WTC11 (cell line): Measurements from ENCODE around the gene SDC1. TPM values are rescaled to one million over a fixed set of nuclear protein-coding genes. Genes with fewer than 3 reads are reported as not detected.

Source experiments
- ATAC-seq: fragments of 200-7000 bp; cut with Tn5 transposase; 2 replicates; pipeline ENCODE4 v1.10.0; 2021; ENCODE audit warnings: mild to moderate bottlenecking, moderate library complexity
- CTCF ChIA-PET: fragments of 300-600 bp; sonication (Branson Sonifier 250); formaldehyde crosslinking; loops from one replicate; lab custom pipeline; 2021; ENCODE audit warnings: antibody characterized with exemption; lab: Charles Lee
- POLR2A ChIA-PET: fragments of 350-600 bp; sonication (Branson Sonifier 250); formaldehyde crosslinking; loops from one replicate; lab custom pipeline; 2021; ENCODE audit warnings: antibody characterized with exemption; lab: Charles Lee
- DNase-seq: peaks from one replicate; pipeline ENCODE4 v3.0.0; 2021; ENCODE audit warnings: low spot score
- H3K27ac Mint-ChIP-seq: 2 replicates; pipeline ENCODE4 v1.8.0; 2021; ENCODE audit warnings: mixed read lengths
- H3K27me3 Mint-ChIP-seq: 2 replicates; pipeline ENCODE4 v1.8.0; 2021; ENCODE audit warnings: low read depth, mild to moderate bottlenecking, moderate library complexity, mixed read lengths
- H3K36me3 Mint-ChIP-seq: 2 replicates; pipeline ENCODE4 v1.8.0; 2021; ENCODE audit warnings: mixed read lengths
- H3K4me1 Mint-ChIP-seq: 2 replicates; pipeline ENCODE4 v1.8.0; 2022; ENCODE audit warnings: mixed read lengths
- H3K4me3 Mint-ChIP-seq: 2 replicates; pipeline ENCODE4 v1.8.0; 2021; ENCODE audit warnings: mild to moderate bottlenecking, moderate library complexity, mixed read lengths
- H3K9me3 Mint-ChIP-seq: 2 replicates; pipeline ENCODE4 v1.8.0; 2021; ENCODE audit warnings: mixed read lengths
- CREB1 ChIP-seq: sonication (generic); formaldehyde crosslinking; IDR thresholded peaks from 2 replicates; pipeline ENCODE4 v1.8.0; 2023; ENCODE audit warnings: mild to moderate bottlenecking, missing genetic modification reagents
- MXD4 ChIP-seq: fragments of 250-450 bp; sonication (Bioruptor Pico); IDR thresholded peaks from 2 replicates; pipeline ENCODE4 v1.8.0; 2021; ENCODE audit warnings: mild to moderate bottlenecking, moderate library complexity, borderline replicate concordance
- NFYB ChIP-seq: sonication (generic); formaldehyde crosslinking; conservative IDR thresholded peaks from 2 replicates; pipeline ENCODE4 v1.8.0; 2022; ENCODE audit warnings: low read depth, missing genetic modification reagents
- SMAD3 ChIP-seq: sonication (generic); formaldehyde crosslinking; IDR thresholded peaks from 2 replicates; pipeline ENCODE4 v1.8.0; 2022; ENCODE audit warnings: missing genetic modification reagents, mild to moderate bottlenecking, borderline replicate concordance
- SOX15 ChIP-seq: fragments of 250-450 bp; sonication (Bioruptor Pico); IDR thresholded peaks from 2 replicates; pipeline ENCODE4 v1.9.0; 2021; ENCODE audit warnings: mild to moderate bottlenecking
- SP1 ChIP-seq: sonication (generic); formaldehyde crosslinking; conservative IDR thresholded peaks from 2 replicates; pipeline ENCODE4 v1.8.1; 2022; ENCODE audit warnings: missing genetic modification reagents
- TEAD4 ChIP-seq: sonication (generic); formaldehyde crosslinking; IDR thresholded peaks from 2 replicates; pipeline ENCODE4 v1.8.0; 2022; ENCODE audit warnings: mild to moderate bottlenecking, missing genetic modification reagents
- ZNF219 ChIP-seq: sonication (generic); formaldehyde crosslinking; IDR thresholded peaks from 2 replicates; pipeline ENCODE4 v1.8.0; 2023; ENCODE audit warnings: missing genetic modification reagents, mild to moderate bottlenecking, borderline replicate concordance
- ZNF263 ChIP-seq: sonication (generic); formaldehyde crosslinking; IDR thresholded peaks from 2 replicates; pipeline ENCODE4 v1.8.1; 2022; ENCODE audit warnings: low read depth, mild to moderate bottlenecking, moderate library complexity, missing genetic modification reagents
- ZNF416 ChIP-seq: fragments of 250-450 bp; sonication (Bioruptor Pico); IDR thresholded peaks from 2 replicates; pipeline ENCODE4 v1.9.0; 2021; ENCODE audit warnings: mild to moderate bottlenecking, inconsistent platforms
- total RNA-seq: library from RNA; stranded (reverse); gene quantifications from 3 replicates; pipeline ENCODE4 v1.2.3, GENCODE V29; 2021
- TF ChIP-seq, protein P1 (sequence below): fragments of 250-450 bp; sonication (Bioruptor Pico); IDR thresholded peaks from 2 replicates; pipeline ENCODE4 v1.9.0; 2021; ENCODE audit warnings: mild to moderate bottlenecking
- TF ChIP-seq, protein P2 (sequence below): sonication (generic); formaldehyde crosslinking; conservative IDR thresholded peaks from 2 replicates; pipeline ENCODE4 v1.8.1; 2022; ENCODE audit warnings: mild to moderate bottlenecking, missing genetic modification reagents
- TF ChIP-seq, protein P3 (sequence below): sonication (generic); formaldehyde crosslinking; IDR thresholded peaks from 2 replicates; pipeline ENCODE4 v1.8.0; 2023; ENCODE audit warnings: missing genetic modification reagents
- TF ChIP-seq, protein P4 (sequence below): fragments of 250-450 bp; sonication (Bioruptor Pico); IDR thresholded peaks from 2 replicates; pipeline ENCODE4 v2.1.2; 2022; ENCODE audit warnings: mild to moderate bottlenecking, moderate library complexity
- TF ChIP-seq, protein P5 (sequence below): sonication (generic); formaldehyde crosslinking; IDR thresholded peaks from 2 replicates; pipeline ENCODE4 v1.8.1; 2023; ENCODE audit warnings: mild to moderate bottlenecking, missing genetic modification reagents
- TF ChIP-seq, protein P6 (sequence below): sonication (generic); formaldehyde crosslinking; IDR thresholded peaks from 2 replicates; pipeline ENCODE4 v1.8.0; 2022; ENCODE audit warnings: mild to moderate bottlenecking, missing genetic modification reagents
- TF ChIP-seq, protein P7 (sequence below): sonication (generic); formaldehyde crosslinking; IDR thresholded peaks from 2 replicates; pipeline ENCODE4 v1.8.1; 2022; ENCODE audit warnings: mild to moderate bottlenecking, missing genetic modification reagents, moderate library complexity, borderline replicate concordance
- TF ChIP-seq, protein P8 (sequence below): sonication (generic); formaldehyde crosslinking; IDR thresholded peaks from 2 replicates; pipeline ENCODE4 v1.8.1; 2022; ENCODE audit warnings: low read depth, mild to moderate bottlenecking, moderate library complexity, missing genetic modification reagents, borderline replicate concordance

SDC1 gene
- total RNA-seq, 1 experiment from 2014 or later, result 52.6 TPM

DNA sequence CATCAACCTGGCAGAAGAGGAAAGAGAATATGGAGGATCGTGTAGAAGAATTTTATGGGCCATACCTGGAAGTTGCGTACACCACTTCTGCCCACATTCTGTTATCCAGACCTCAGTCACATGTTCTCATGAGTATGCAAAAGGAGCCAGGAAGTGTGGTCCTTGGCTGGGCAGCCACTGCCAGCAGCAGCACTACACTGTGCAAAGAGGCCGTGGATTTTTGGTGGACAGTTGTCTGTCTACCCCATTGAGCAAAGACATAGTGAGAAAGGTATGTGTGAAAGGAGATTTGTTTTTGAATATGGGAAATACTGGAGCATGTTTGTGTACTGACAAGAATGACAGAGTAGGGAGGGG is 68.1 kb downstream of the SDC1 start (continued):
- TF ChIP-seq, protein P1, sequence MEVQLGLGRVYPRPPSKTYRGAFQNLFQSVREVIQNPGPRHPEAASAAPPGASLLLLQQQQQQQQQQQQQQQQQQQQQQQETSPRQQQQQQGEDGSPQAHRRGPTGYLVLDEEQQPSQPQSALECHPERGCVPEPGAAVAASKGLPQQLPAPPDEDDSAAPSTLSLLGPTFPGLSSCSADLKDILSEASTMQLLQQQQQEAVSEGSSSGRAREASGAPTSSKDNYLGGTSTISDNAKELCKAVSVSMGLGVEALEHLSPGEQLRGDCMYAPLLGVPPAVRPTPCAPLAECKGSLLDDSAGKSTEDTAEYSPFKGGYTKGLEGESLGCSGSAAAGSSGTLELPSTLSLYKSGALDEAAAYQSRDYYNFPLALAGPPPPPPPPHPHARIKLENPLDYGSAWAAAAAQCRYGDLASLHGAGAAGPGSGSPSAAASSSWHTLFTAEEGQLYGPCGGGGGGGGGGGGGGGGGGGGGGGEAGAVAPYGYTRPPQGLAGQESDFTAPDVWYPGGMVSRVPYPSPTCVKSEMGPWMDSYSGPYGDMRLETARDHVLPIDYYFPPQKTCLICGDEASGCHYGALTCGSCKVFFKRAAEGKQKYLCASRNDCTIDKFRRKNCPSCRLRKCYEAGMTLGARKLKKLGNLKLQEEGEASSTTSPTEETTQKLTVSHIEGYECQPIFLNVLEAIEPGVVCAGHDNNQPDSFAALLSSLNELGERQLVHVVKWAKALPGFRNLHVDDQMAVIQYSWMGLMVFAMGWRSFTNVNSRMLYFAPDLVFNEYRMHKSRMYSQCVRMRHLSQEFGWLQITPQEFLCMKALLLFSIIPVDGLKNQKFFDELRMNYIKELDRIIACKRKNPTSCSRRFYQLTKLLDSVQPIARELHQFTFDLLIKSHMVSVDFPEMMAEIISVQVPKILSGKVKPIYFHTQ (CRISPR knock-in tag), result no peak
- TF ChIP-seq, protein P2, sequence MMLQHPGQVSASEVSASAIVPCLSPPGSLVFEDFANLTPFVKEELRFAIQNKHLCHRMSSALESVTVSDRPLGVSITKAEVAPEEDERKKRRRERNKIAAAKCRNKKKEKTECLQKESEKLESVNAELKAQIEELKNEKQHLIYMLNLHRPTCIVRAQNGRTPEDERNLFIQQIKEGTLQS (CRISPR knock-in tag), result no peak
- TF ChIP-seq ZNF416 (CRISPR knock-in tag), result no peak
- TF ChIP-seq, protein P3, sequence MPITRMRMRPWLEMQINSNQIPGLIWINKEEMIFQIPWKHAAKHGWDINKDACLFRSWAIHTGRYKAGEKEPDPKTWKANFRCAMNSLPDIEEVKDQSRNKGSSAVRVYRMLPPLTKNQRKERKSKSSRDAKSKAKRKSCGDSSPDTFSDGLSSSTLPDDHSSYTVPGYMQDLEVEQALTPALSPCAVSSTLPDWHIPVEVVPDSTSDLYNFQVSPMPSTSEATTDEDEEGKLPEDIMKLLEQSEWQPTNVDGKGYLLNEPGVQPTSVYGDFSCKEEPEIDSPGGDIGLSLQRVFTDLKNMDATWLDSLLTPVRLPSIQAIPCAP, result no peak
- TF ChIP-seq MXD4, result no peak
- no peak for TF ChIP-seq NFYB (CRISPR knock-in tag)
- no peak for TF ChIP-seq SMAD3 (CRISPR knock-in tag)
- TF ChIP-seq, protein P4, sequence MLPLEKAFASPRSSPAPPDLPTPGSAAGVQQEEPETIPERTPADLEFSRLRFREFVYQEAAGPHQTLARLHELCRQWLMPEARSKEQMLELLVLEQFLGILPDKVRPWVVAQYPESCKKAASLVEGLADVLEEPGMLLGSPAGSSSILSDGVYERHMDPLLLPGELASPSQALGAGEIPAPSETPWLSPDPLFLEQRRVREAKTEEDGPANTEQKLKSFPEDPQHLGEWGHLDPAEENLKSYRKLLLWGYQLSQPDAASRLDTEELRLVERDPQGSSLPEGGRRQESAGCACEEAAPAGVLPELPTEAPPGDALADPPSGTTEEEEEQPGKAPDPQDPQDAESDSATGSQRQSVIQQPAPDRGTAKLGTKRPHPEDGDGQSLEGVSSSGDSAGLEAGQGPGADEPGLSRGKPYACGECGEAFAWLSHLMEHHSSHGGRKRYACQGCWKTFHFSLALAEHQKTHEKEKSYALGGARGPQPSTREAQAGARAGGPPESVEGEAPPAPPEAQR, result no peak
- TF ChIP-seq TEAD4, result no peak
- TF ChIP-seq ZNF263 (CRISPR knock-in tag), result no peak
- TF ChIP-seq ZNF219, result no peak

DNA sequence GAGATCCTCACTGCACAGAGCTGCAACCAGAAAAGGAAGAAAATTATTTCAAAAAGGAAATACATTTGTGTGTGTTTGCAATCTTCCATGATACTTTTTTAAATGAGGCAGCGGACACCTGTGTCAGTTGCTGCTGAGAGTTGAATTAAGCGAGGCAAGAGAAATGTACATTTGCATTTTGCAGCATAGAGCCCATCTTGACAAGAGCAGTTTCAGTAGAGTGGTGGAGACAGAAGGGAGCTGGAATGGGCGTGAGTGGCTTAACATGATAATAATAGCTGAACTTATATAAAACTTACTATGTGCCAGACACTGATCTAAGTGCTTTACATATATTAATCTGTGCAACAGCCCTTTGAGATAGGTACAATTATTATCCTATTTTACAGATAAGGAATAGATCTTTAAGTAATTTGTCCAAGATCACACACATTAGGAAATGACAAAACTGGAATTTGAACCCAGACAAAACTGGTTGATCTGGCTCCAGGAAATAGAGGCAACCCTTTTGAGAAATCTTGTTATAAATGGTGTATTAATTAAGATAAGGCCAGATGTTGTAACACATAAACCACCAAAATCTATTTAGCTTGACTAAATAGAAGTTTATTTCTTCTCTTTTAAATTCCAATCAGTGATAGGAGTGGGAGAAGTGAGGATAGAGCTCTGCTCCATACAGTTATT is 68.7 kb downstream of the SDC1 start:
- CTCF ChIA-PET, result no interaction called here
- H3K36me3 Mint-ChIP-seq, result no peaks in the 10 kb centered on the region
- TF ChIP-seq, protein P5, sequence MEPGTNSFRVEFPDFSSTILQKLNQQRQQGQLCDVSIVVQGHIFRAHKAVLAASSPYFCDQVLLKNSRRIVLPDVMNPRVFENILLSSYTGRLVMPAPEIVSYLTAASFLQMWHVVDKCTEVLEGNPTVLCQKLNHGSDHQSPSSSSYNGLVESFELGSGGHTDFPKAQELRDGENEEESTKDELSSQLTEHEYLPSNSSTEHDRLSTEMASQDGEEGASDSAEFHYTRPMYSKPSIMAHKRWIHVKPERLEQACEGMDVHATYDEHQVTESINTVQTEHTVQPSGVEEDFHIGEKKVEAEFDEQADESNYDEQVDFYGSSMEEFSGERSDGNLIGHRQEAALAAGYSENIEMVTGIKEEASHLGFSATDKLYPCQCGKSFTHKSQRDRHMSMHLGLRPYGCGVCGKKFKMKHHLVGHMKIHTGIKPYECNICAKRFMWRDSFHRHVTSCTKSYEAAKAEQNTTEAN (CRISPR knock-in tag), result no peak
- TF ChIP-seq CREB1 (CRISPR knock-in tag) (no peak), SP1 (CRISPR knock-in tag) (no peak), SOX15 (CRISPR knock-in tag) (no peak)
- TF ChIP-seq, protein P2 (CRISPR knock-in tag), result no peak
- TF ChIP-seq, protein P6, sequence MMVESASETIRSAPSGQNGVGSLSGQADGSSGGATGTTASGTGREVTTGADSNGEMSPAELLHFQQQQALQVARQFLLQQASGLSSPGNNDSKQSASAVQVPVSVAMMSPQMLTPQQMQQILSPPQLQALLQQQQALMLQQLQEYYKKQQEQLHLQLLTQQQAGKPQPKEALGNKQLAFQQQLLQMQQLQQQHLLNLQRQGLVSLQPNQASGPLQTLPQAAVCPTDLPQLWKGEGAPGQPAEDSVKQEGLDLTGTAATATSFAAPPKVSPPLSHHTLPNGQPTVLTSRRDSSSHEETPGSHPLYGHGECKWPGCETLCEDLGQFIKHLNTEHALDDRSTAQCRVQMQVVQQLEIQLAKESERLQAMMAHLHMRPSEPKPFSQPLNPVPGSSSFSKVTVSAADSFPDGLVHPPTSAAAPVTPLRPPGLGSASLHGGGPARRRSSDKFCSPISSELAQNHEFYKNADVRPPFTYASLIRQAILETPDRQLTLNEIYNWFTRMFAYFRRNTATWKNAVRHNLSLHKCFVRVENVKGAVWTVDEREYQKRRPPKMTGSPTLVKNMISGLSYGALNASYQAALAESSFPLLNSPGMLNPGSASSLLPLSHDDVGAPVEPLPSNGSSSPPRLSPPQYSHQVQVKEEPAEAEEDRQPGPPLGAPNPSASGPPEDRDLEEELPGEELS (CRISPR knock-in tag), result no peak
- TF ChIP-seq, protein P7, sequence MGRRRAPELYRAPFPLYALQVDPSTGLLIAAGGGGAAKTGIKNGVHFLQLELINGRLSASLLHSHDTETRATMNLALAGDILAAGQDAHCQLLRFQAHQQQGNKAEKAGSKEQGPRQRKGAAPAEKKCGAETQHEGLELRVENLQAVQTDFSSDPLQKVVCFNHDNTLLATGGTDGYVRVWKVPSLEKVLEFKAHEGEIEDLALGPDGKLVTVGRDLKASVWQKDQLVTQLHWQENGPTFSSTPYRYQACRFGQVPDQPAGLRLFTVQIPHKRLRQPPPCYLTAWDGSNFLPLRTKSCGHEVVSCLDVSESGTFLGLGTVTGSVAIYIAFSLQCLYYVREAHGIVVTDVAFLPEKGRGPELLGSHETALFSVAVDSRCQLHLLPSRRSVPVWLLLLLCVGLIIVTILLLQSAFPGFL, result no peak
- TF ChIP-seq, protein P8, sequence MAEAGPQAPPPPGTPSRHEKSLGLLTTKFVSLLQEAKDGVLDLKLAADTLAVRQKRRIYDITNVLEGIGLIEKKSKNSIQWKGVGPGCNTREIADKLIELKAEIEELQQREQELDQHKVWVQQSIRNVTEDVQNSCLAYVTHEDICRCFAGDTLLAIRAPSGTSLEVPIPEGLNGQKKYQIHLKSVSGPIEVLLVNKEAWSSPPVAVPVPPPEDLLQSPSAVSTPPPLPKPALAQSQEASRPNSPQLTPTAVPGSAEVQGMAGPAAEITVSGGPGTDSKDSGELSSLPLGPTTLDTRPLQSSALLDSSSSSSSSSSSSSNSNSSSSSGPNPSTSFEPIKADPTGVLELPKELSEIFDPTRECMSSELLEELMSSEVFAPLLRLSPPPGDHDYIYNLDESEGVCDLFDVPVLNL (CRISPR knock-in tag), result no peak
- TF ChIP-seq, all 79 proteins: peak for 0
- H3K27ac Mint-ChIP-seq, result no peak overlapping the region
- peaks cover 15% of the 10 kb centered on the region for H3K9me3 Mint-ChIP-seq
- H3K27me3 Mint-ChIP-seq, result no peaks in the 10 kb centered on the region; the same call in 1 of the 2 replicates
- DNase-seq (no peak), ATAC-seq (no peak)
- peaks cover 8% of the 10 kb centered on the region for H3K4me1 Mint-ChIP-seq
- H3K4me3 Mint-ChIP-seq, result no peak overlapping the region
- POLR2A ChIA-PET, result no interaction called here
